HepG2 (cell line): ENCODE results near the gene HMCN1.

Experiments
- ERF ChIP-seq: IDR thresholded peaks from 2 replicates; pipeline ENCODE4 v1.6.1; 2018; ENCODE audit warnings: missing biosample characterization, missing genetic modification reagents
- EZH2 ChIP-seq: conservative IDR thresholded peaks from 2 replicates; pipeline ENCODE4 v1.6.1; 2012; ENCODE audit warnings: mild to moderate bottlenecking, low read depth, low read length, moderate library complexity
- POLR2G ChIP-seq: fragments of 200-400 bp; formaldehyde crosslinking; IDR thresholded peaks from 2 replicates; pipeline ENCODE4 v1.6.1; 2018; ENCODE audit warnings: mild to moderate bottlenecking, low read depth, low read length, moderate library complexity
- SRF ChIP-seq: IDR thresholded peaks from 2 replicates; pipeline ENCODE4 v1.6.1; 2011; ENCODE audit warnings: mild to moderate bottlenecking, low read depth, low read length, moderate library complexity
- ZNF263 ChIP-seq: sonication (generic); formaldehyde crosslinking; IDR thresholded peaks from 2 replicates; pipeline ENCODE4 v1.4.0; 2020; ENCODE audit warnings: missing genetic modification reagents
- ZNF589 ChIP-seq: sonication (generic); formaldehyde crosslinking; conservative IDR thresholded peaks from 2 replicates; pipeline ENCODE4 v1.8.0; 2022; ENCODE audit warnings: mild to moderate bottlenecking, moderate library complexity, missing genetic modification reagents
- ZNF720 ChIP-seq: sonication (generic); formaldehyde crosslinking; IDR thresholded peaks from 2 replicates; pipeline ENCODE4 v1.4.0; 2020; ENCODE audit warnings: missing genetic modification reagents
- TF ChIP-seq, protein P1 (sequence below): sonication (generic); formaldehyde crosslinking; IDR thresholded peaks from 2 replicates; pipeline ENCODE4 v1.5.0; 2020; ENCODE audit warnings: mild to moderate bottlenecking, missing genetic modification reagents, moderate library complexity

DNA sequence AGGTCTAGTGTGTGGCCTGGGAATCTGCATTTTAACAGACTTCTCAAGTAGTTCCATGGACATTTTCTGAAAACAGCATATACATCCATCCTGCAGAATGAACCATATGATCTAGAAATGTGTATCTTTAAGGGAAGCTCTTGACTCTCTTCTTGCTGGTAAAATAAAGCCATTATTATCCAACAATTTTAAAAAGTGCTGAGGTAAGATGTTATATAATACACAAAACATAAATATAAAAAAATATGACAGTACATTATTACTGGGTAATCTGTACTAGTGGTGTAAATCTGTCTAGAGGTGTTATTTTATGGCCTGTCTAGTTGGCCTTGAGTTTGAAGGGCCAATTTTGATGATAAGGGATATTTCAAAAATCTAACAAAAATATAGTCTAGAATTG lies 201.2 kb downstream of the HMCN1 start:
- TF ChIP-seq ZNF589 (CRISPR knock-in tag) (no peak), ZNF720 (CRISPR knock-in tag) (no peak), ERF (CRISPR knock-in tag) (no peak), ZNF263 (CRISPR knock-in tag) (no peak), POLR2G (no peak), EZH2 (no peak), SRF (no peak)
- TF ChIP-seq, protein P1, sequence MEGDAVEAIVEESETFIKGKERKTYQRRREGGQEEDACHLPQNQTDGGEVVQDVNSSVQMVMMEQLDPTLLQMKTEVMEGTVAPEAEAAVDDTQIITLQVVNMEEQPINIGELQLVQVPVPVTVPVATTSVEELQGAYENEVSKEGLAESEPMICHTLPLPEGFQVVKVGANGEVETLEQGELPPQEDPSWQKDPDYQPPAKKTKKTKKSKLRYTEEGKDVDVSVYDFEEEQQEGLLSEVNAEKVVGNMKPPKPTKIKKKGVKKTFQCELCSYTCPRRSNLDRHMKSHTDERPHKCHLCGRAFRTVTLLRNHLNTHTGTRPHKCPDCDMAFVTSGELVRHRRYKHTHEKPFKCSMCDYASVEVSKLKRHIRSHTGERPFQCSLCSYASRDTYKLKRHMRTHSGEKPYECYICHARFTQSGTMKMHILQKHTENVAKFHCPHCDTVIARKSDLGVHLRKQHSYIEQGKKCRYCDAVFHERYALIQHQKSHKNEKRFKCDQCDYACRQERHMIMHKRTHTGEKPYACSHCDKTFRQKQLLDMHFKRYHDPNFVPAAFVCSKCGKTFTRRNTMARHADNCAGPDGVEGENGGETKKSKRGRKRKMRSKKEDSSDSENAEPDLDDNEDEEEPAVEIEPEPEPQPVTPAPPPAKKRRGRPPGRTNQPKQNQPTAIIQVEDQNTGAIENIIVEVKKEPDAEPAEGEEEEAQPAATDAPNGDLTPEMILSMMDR (CRISPR knock-in tag): no peak
